PC-9 (cell line): ENCODE data around the gene PGAM1. TPM values are rescaled to one million over a fixed set of nuclear protein-coding genes. Genes with fewer than 3 reads are reported as not detected.

Source experiments
- BruUV-seq: library from RNA; stranded (reverse); fragments of 400-500 nt; replicated peaks from 2 replicates; lab custom pipeline; 2021; lab: Mats Ljungman, UMichigan
- CTCF ChIA-PET: fragments of 300-600 bp; sonication (Branson Sonifier 250); formaldehyde crosslinking; loops from one replicate; lab custom pipeline; 2022; ENCODE audit warnings: antibody characterized with exemption; lab: Charles Lee
- POLR2A ChIA-PET: fragments of 300-600 bp; sonication (Branson Sonifier 250); formaldehyde crosslinking; loops from one replicate; lab custom pipeline; 2022; ENCODE audit warnings: antibody characterized with exemption; ENCODE audit not compliant: unreplicated experiment; lab: Charles Lee
- DNase-seq, 2 experiments: peaks; one replicate each; pipeline versions ENCODE4 v3.0.0 to v3.0.0-alpha.2; 2015 to 2022; ENCODE audit warnings: mixed read lengths in 1 of 2
- H2AFZ ChIP-seq: fragments of 200-600 bp; sonication (generic); 2 replicates; pipeline ENCODE4 v1.8.1; 2017; ENCODE audit warnings: antibody characterized with exemption
- H3F3A ChIP-seq: fragments of 200-600 bp; sonication (generic); 2 replicates; pipeline ENCODE4 v1.8.1; 2017; ENCODE audit warnings: antibody characterized with exemption, mild to moderate bottlenecking, low read depth; ENCODE audit not compliant: insufficient read depth
- H3K27ac ChIP-seq: fragments of 200-600 bp; sonication (generic); 2 replicates; pipeline ENCODE4 v1.6.1; 2016; ENCODE audit warnings: mixed run types
- H3K27me3 ChIP-seq: fragments of 200-600 bp; sonication (generic); 2 replicates; pipeline ENCODE4 v1.6.1; 2016; ENCODE audit warnings: low read depth, mixed run types; ENCODE audit not compliant: insufficient read depth
- H3K36me3 ChIP-seq: fragments of 200-600 bp; sonication (generic); 2 replicates; pipeline ENCODE4 v1.6.1; 2016; ENCODE audit warnings: low read depth, mixed run types
- H3K4me1 ChIP-seq: fragments of 200-600 bp; sonication (generic); replicated peaks from 2 replicates; pipeline ENCODE4 v1.6.1; 2016; ENCODE audit warnings: mixed run types; ENCODE audit not compliant: insufficient read depth
- H3K4me2 ChIP-seq: fragments of 200-600 bp; sonication (generic); 2 replicates; pipeline ENCODE4 v1.6.1; 2017; ENCODE audit warnings: mixed run types
- H3K4me3 ChIP-seq: fragments of 200-600 bp; sonication (generic); 2 replicates; pipeline ENCODE4 v1.6.1; 2016; ENCODE audit warnings: mixed run types
- H3K79me2 ChIP-seq: fragments of 200-600 bp; sonication (generic); 2 replicates; pipeline ENCODE4 v1.6.1; 2017; ENCODE audit warnings: low read depth, mixed run types
- H3K9me2 ChIP-seq: fragments of 200-600 bp; sonication (generic); 2 replicates; pipeline ENCODE4 v1.8.1; 2017; ENCODE audit warnings: mild to moderate bottlenecking; ENCODE audit not compliant: insufficient read depth
- H3K9me3 ChIP-seq: fragments of 200-600 bp; sonication (generic); 2 replicates; pipeline ENCODE4 v1.8.1; 2016; ENCODE audit warnings: low read depth; ENCODE audit not compliant: insufficient read depth
- H4K20me1 ChIP-seq: fragments of 200-600 bp; sonication (generic); 2 replicates; pipeline ENCODE4 v1.8.1; 2017; ENCODE audit not compliant: insufficient read depth
- EZH2 ChIP-seq: fragments of 200-600 bp; sonication (generic); IDR thresholded peaks from 2 replicates; pipeline ENCODE4 v1.8.0; 2017; ENCODE audit warnings: antibody characterized with exemption, low read depth
- intact Hi-C: fragments of 100-400 bp; cut with micrococcal nuclease; formaldehyde crosslinking; loops from one replicate; pipeline ENCODE4 v1.10.0; 2022; ENCODE audit not compliant: unreplicated experiment
- total RNA-seq: library from RNA; stranded (reverse); gene quantifications from 2 replicates; pipeline ENCODE4 v1.2.3, GENCODE V29; 2021
- TF ChIP-seq, protein P1 (sequence below): fragments of 200-600 bp; sonication (generic); conservative IDR thresholded peaks from 2 replicates; pipeline ENCODE4 v1.6.1; 2017; ENCODE audit warnings: mixed run types, antibody characterized with exemption, mild to moderate bottlenecking, moderate library complexity

The PGAM1 gene
- total RNA-seq, 1 experiment from 2014 or later, result 243 TPM

DNA sequence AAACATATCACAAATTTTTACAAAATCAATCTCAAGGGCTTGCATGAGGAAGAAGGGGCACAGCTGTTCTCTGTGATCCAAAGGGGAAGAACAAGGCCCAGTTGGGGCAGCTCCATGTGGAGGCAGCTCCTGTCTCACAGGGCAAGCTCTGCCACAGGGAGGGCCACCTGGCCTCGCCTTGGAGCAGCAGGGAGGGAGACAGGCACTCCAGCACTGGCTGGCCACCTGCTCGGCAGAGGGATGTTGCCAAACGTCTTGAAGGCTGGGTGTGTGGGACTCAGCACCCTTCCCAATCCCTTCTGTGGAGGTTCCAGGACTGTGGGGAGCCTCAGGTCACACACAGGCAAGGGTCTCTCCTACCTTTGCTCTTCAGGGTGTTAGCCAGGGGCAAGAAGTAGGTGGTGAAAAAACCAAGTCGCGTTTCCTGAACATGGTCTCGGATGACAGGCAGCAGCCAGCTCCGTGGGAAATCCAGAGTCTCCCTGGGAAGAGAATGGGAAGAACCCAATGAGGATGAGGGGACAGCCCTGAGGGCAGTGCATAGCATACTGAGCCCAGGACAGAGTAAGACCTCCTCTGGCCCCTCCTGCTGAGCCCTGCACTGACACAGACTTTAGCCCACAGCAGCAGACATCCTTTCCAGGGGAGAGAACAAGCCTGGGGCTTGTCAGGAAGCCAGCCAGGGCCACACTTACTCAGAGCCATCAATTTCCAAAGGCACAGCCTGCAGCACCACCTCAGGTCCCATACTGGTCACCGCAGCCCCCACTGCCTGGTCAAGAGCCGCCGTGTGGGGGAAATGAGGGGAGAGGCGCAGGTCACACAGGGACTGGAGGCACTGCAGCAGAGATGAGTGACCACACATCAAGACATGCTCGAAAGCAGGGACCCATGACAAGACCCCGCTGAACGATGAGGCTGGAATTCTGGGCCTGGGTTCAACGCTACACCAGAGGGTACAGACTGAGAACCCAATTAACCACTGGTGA lies 46.8 kb upstream of the PGAM1 start:
- Histone ChIP-seq H3K9me2 (no peaks in the 10 kb centered on the region), H4K20me1 (no peaks in the 10 kb centered on the region), H3K27ac (no peak overlapping the region), H3F3A (no peaks in the 10 kb centered on the region), H3K4me1 (no peaks in the 10 kb centered on the region), H3K36me3 (no peaks in the 10 kb centered on the region), H3K9me3 (no peaks in the 10 kb centered on the region), H3K27me3 (no peaks in the 10 kb centered on the region), H3K79me2 (no peaks in the 10 kb centered on the region), H3K4me2 (no peak overlapping the region), H3K4me3 (no peak overlapping the region), H2AFZ (no peak overlapping the region)
- no TSS peak for BruUV-seq
- POLR2A ChIA-PET, result no interaction called here
- CTCF ChIA-PET, result no interaction called here
- no peak for DNase-seq
- TF ChIP-seq EZH2, result no peak
- TF ChIP-seq, protein P1, sequence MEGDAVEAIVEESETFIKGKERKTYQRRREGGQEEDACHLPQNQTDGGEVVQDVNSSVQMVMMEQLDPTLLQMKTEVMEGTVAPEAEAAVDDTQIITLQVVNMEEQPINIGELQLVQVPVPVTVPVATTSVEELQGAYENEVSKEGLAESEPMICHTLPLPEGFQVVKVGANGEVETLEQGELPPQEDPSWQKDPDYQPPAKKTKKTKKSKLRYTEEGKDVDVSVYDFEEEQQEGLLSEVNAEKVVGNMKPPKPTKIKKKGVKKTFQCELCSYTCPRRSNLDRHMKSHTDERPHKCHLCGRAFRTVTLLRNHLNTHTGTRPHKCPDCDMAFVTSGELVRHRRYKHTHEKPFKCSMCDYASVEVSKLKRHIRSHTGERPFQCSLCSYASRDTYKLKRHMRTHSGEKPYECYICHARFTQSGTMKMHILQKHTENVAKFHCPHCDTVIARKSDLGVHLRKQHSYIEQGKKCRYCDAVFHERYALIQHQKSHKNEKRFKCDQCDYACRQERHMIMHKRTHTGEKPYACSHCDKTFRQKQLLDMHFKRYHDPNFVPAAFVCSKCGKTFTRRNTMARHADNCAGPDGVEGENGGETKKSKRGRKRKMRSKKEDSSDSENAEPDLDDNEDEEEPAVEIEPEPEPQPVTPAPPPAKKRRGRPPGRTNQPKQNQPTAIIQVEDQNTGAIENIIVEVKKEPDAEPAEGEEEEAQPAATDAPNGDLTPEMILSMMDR, result no peak
- intact Hi-C loops, result no loop called here

DNA sequence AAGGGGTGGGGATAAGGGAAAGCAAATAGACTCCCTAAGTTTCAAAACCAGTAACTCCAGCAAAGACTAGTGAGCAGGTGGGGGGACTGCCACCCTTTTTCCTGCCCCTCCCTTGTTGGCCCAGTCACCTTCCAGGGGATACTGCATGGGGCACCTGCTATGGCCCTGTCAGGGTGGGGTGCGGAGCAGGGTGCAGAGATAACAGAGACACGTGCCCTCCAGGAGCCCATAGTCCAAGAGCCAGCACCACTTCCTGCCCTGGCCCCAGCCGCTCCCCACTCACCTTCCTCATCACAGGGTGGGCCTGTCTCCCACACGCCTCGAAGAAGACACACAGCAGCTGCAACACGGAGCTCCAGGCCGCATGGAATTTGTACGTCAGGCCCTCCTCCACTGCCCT lies 45.5 kb upstream of the PGAM1 start:
- no peak overlapping the region for H2AFZ ChIP-seq
- H4K20me1 ChIP-seq, result no peaks in the 10 kb centered on the region
- no peaks in the 10 kb centered on the region for H3F3A ChIP-seq
- TF ChIP-seq, protein P1, result no peak
- H3K36me3 ChIP-seq, result no peaks in the 10 kb centered on the region
- intact Hi-C loops, result no loop called here
- DNase-seq, result no peak
- H3K4me3 ChIP-seq, result no peak overlapping the region
- BruUV-seq, result no TSS peak
- H3K4me2 ChIP-seq, result no peak overlapping the region
- no peaks in the 10 kb centered on the region for H3K9me3 ChIP-seq
- no peaks in the 10 kb centered on the region for H3K27me3 ChIP-seq
- no peaks in the 10 kb centered on the region for H3K4me1 ChIP-seq
- H3K79me2 ChIP-seq, result no peaks in the 10 kb centered on the region
- no peak overlapping the region for H3K27ac ChIP-seq
- no peaks in the 10 kb centered on the region for H3K9me2 ChIP-seq
- ChIA-PET CTCF (no interaction called here), POLR2A (no interaction called here)

GRCh38 chr10:97381626-97382025 lies 44.4 kb upstream of the PGAM1 start:
- Histone ChIP-seq H3K4me1 (no peaks in the 10 kb centered on the region), H3F3A (no peaks in the 10 kb centered on the region), H3K9me3 (no peaks in the 10 kb centered on the region), H3K27ac (no peak overlapping the region), H4K20me1 (no peaks in the 10 kb centered on the region), H3K27me3 (no peaks in the 10 kb centered on the region), H3K4me2 (no peak overlapping the region), H3K4me3 (no peak overlapping the region), H3K36me3 (no peaks in the 10 kb centered on the region), H3K79me2 (no peaks in the 10 kb centered on the region), H2AFZ (no peak overlapping the region), H3K9me2 (no peaks in the 10 kb centered on the region)
- CTCF ChIA-PET, result no interaction called here
- TF ChIP-seq, protein P1, result no peak
- no peak for TF ChIP-seq EZH2
- BruUV-seq, result no TSS peak
- POLR2A ChIA-PET, result no interaction called here
- intact Hi-C loops, result no loop called here
- DNase-seq, result no peak
